ENCODE data around the gene VPREB3. TPM values are rescaled to one million over a fixed set of nuclear protein-coding genes. Genes with fewer than 3 reads are reported as not detected.

Gene VPREB3
- total RNA-seq, 2 donors from 2014 or later: not detected

DNA sequence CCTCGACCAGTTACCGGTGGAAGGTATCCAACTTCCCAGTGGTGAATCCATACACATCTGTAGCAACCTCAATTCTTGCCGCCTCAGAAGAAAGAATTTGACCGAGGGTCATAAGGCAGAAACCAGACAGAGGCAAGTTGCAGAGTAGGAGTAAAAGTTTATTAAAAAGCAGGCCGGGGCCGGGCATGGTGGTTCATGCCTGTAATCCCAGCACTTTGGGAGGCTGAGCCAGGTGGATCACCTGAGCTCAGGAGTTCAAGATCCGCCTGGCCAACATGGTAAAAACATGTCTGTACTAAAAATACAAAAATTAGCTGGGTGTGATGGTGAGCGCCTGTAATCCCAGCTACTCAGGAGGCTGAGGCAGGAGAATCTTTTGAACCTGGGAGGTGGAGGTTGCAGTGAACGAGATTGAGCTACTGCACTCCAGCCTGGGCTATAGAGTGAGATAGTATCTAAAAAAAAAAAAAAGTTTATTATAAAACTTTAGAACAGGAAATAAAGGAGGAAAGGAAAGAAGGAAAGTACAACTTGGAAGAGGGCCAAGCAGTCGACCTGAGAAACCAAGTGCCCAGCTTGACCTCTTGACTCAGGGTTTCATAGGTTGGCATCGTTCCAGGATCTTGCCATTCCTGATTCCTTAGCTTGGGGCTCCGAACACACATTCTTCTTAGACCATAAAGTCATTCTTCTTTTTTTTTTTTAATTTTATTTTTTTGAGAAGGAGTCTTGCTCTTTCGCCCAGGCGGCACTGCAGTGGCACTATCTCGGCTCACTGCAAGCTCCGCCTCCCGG is 35.7 kb downstream of the VPREB3 start:
- no peak overlapping the region for H3K4me3 ChIP-seq
- no peaks in the 10 kb centered on the region for H3K9me3 ChIP-seq
- H3K27me3 ChIP-seq: no peaks in the 10 kb centered on the region
- no peak for TF ChIP-seq POLR2A (IDR thresholded peaks at IDR 0.05)
- TF ChIP-seq, protein P1, sequence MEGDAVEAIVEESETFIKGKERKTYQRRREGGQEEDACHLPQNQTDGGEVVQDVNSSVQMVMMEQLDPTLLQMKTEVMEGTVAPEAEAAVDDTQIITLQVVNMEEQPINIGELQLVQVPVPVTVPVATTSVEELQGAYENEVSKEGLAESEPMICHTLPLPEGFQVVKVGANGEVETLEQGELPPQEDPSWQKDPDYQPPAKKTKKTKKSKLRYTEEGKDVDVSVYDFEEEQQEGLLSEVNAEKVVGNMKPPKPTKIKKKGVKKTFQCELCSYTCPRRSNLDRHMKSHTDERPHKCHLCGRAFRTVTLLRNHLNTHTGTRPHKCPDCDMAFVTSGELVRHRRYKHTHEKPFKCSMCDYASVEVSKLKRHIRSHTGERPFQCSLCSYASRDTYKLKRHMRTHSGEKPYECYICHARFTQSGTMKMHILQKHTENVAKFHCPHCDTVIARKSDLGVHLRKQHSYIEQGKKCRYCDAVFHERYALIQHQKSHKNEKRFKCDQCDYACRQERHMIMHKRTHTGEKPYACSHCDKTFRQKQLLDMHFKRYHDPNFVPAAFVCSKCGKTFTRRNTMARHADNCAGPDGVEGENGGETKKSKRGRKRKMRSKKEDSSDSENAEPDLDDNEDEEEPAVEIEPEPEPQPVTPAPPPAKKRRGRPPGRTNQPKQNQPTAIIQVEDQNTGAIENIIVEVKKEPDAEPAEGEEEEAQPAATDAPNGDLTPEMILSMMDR (IDR thresholded peaks at IDR 0.05): no peak
- ATAC-seq (no peak), DNase-seq (no peak)
- H3K27ac ChIP-seq: no peak overlapping the region
- H3K4me1 ChIP-seq: peaks cover 19% of the 10 kb centered on the region
- WGBS, 2 donors: 85 to 86% methylated on average over 17 of the region's 17 CpGs
- intact Hi-C loops (cut with DNase I): no loop called here
- no peaks in the 10 kb centered on the region for H3K36me3 ChIP-seq (replicated peaks in 1 of 2; ENCODE audit: insufficient read depth in 1 of 2, low read depth in 2 of 2)

DNA sequence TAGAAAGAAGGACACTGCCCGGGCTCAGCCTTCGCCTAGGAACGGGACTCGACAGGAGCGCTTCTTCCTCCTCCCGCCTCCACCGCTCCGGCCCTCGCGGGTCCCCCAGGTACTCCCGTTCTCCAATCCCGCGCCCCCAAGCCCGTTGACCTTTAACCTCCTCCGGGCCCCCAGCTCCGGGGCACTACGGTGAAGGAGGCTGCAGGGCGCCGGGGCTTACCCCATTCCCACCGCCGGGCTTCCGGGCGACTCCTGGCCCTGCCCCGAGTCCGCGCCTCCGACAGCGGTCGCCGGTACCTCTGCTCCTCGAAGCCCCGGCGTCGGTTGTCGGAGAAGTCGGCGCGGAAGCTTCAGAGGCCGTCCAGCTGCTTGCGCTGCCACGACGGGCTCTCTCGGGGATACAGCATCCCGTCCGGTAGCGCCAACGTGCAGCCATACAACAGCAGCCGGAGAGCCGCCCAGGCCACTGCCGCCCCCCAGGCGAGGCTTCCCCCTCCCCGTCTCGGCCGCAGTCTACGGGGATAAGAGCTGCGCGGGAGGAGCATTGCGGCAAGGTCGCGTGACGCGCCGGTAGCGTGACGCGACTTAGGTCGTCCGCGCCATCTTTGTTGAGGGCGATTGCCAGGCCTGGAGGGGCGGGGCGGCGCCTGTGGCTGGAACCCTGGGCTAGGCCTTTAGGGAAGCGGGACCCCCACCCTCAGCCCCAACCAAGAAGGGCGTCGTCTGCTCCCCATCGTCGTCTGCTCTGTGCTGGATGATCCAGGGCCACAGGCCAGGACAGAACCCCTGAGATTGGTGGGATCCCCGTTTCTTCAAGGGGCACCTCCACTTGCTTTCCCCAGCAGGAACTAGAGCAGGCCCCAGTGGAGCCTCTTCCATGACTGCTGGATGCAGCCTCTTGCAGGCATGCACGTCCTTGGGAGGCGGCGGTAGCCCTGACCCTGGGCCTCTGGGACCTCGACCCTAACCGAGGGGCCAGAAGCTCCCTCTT is 37.1 kb downstream of the VPREB3 start:
- WGBS, 2 donors: 0 to 5% methylated on average over 22 to 84 of the region's 84 CpGs
- peak; percentile 82 to 87 (median 84) for DNase-seq
- peak overlapping the region; percentile 59 to 82 for H3K4me3 ChIP-seq
- peak overlapping the region; percentile 68 to 82 (median 76) for H3K27ac ChIP-seq
- TF ChIP-seq, protein P1 (IDR thresholded peaks at IDR 0.05): no peak
- peak; percentile 81 to 89 (median 85) for TF ChIP-seq POLR2A (IDR thresholded peaks at IDR 0.05)
- no peaks in the 10 kb centered on the region for H3K9me3 ChIP-seq
- peaks cover 19% of the 10 kb centered on the region for H3K4me1 ChIP-seq
- peaks cover 0 to under 1% of the 10 kb centered on the region in 2 donors for H3K36me3 ChIP-seq (replicated peaks in 1 of 2; ENCODE audit: insufficient read depth in 1 of 2, low read depth in 2 of 2)
- intact Hi-C loops (cut with DNase I): no loop called here
- peak; percentile 91 for ATAC-seq
- H3K27me3 ChIP-seq: no peaks in the 10 kb centered on the region

DNA sequence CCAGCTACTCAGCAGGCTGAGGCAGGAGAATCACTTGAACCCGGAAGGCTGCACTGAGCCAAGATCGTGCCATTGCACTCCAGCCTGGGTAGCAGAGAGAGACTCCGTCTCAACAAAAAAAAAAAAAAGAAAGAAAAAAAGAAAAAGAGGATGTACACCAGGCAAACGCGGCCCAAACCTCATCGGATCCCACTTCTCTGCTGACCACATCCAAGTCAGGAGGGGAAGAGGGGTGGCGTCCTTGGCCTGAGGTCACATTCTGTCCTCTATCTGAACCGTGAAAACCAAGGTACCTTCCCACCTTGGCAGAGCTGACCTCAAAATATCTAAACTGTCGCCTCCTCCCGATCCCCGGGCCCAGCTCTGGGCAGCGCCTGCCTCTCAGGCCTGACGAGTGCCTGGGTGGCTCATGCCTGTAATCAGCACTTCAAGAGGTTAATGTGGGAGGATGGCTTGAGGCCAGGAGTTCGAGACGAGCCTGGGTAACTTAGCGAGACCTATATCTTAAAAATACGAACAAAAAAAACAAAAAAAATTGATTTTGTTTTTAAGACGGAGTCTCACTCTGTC is 38.3 kb downstream of the VPREB3 start:
- WGBS, 2 donors: 54 to 70% methylated on average over 18 of the region's 18 CpGs
- no peak for TF ChIP-seq POLR2A (IDR thresholded peaks at IDR 0.05)
- TF ChIP-seq, protein P1 (IDR thresholded peaks at IDR 0.05): no peak
- no peaks in the 10 kb centered on the region for H3K9me3 ChIP-seq
- H3K27me3 ChIP-seq: no peaks in the 10 kb centered on the region
- H3K36me3 ChIP-seq (replicated peaks in 1 of 2; ENCODE audit: insufficient read depth in 1 of 2, low read depth in 2 of 2): peaks cover 0 to 3% of the 10 kb centered on the region in 2 donors
- H3K4me1 ChIP-seq: peaks cover 19% of the 10 kb centered on the region
- peak overlapping the region in 1 of 4 donors; percentile 82 for H3K27ac ChIP-seq
- H3K4me3 ChIP-seq: no peak overlapping the region
- intact Hi-C loops (cut with DNase I): no loop called here
- DNase-seq: peak in 1 of 4 donors; percentile 12
- ATAC-seq: no peak

DNA sequence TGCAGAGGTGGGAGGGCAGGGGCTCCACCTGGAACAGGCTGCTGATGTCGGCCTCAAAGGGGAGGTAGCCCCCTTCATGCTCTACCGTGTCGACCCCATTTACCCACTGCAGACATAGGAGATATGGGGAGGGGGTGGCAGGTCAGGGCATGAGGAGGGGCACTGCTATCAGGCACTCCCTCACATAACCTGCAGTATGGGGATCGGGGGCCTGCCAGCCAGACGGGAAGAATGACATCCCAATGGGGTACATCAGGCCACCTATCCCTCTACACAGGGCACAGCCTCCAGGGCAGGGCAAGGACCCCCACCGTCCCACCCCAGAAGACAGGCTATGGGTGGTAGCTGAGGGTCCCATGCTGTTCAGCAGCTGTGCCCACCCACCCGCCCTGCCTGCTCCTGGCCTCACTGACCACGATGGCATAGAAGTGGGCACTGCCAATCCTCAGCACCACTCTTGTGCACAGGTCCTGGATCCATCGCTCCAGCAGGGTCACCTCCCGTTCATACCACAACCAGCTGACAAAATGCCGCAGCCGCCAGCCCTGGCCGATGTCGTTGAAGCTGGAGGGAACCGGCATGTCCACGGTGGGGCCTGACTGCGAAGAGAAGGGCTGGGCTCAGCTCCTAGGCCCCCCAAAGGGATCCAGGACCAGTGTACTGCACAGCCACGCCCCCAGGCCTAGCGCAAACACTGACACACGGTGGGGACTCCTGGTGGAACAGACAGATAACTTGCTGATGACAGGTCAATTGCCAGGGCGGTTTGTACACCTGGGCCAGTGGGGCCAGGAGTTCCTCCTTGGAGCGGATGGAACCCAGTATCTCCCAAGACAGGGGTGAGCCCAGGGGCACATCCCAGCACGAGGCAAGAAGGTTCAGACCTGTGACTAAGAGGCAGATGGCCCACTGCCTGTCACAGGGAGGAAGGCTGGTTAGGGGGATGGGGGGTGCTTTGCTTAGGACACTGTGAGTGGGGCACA is 39.3 kb downstream of the VPREB3 start:
- H3K27me3 ChIP-seq: no peaks in the 10 kb centered on the region
- TF ChIP-seq, protein P1 (IDR thresholded peaks at IDR 0.05): no peak
- TF ChIP-seq POLR2A (IDR thresholded peaks at IDR 0.05): no peak
- H3K27ac ChIP-seq: no peak overlapping the region
- H3K4me1 ChIP-seq: peaks cover 19% of the 10 kb centered on the region
- H3K9me3 ChIP-seq: no peaks in the 10 kb centered on the region
- DNase-seq (no peak), ATAC-seq (no peak)
- H3K4me3 ChIP-seq: no peak overlapping the region
- 85 to 96% methylated on average over 4 to 17 of the region's 23 CpGs for WGBS, 2 donors
- H3K36me3 ChIP-seq (replicated peaks in 1 of 2; ENCODE audit: insufficient read depth in 1 of 2, low read depth in 2 of 2): peaks cover 0 to 3% of the 10 kb centered on the region in 2 donors
- intact Hi-C loops (cut with DNase I): no loop called here

Measured in body of pancreas (tissue), 4 donors.